Neural cell (in vitro differentiated cells): ENCODE data around the gene AWAT2. TPM values are rescaled to one million over a fixed set of nuclear protein-coding genes. Genes with fewer than 3 reads are reported as not detected.

Experiments
- H2AFZ ChIP-seq: fragments of 200-600, 300-800 bp; sonication (generic), shearing (Covaris generic); 2 replicates; pipeline ENCODE4 v1.6.0; 2014; ENCODE audit warnings: low read depth, mild to moderate bottlenecking, antibody characterized with exemption, low read length, moderate library complexity
- H3F3A ChIP-seq: fragments of 200-600 bp; shearing (Covaris generic); 2 replicates; pipeline ENCODE4 v1.6.1; 2016; ENCODE audit warnings: mild to moderate bottlenecking, moderate library complexity, mixed read lengths, antibody characterized with exemption, low read length; ENCODE audit not compliant: insufficient read depth, poor library complexity, severe bottlenecking
- H3K27ac ChIP-seq: fragments of 200-600, 300-800 bp; sonication (generic), shearing (Covaris generic); 2 replicates; pipeline ENCODE4 v1.5.1; 2014; ENCODE audit warnings: mild to moderate bottlenecking, low read length, moderate library complexity
- H3K27me3 ChIP-seq: fragments of 300-800, 200-600 bp; sonication (generic), shearing (Covaris generic); 2 replicates; pipeline ENCODE4 v1.6.0; 2014; ENCODE audit warnings: mild to moderate bottlenecking, low read depth, low read length, moderate library complexity; ENCODE audit not compliant: insufficient read depth
- H3K36me3 ChIP-seq: fragments of 300-800, 200-600 bp; sonication (generic), shearing (Covaris generic); 2 replicates; pipeline ENCODE4 v1.5.1; 2014; ENCODE audit warnings: mild to moderate bottlenecking, antibody characterized with exemption, low read length, moderate library complexity; ENCODE audit not compliant: insufficient read depth
- H3K4me2 ChIP-seq: fragments of 300-800, 200-600 bp; sonication (generic), shearing (Covaris generic); 2 replicates; pipeline ENCODE4 v1.6.0; 2014; ENCODE audit warnings: mild to moderate bottlenecking, low read length
- H3K4me3 ChIP-seq: fragments of 300-800, 200-600 bp; sonication (generic), shearing (Covaris generic); 2 replicates; pipeline ENCODE4 v1.5.1; 2014; ENCODE audit warnings: mild to moderate bottlenecking, low read length, moderate library complexity
- H3K79me2 ChIP-seq: fragments of 200-600 bp; shearing (Covaris generic); replicated peaks from 2 replicates; pipeline ENCODE4 v1.6.0; 2014; ENCODE audit warnings: mild to moderate bottlenecking, low read length, moderate library complexity; ENCODE audit not compliant: insufficient read depth
- H3K9ac ChIP-seq: fragments of 300-800, 200-600 bp; sonication (generic), shearing (Covaris generic); 2 replicates; pipeline ENCODE4 v1.6.1; 2016; ENCODE audit warnings: mild to moderate bottlenecking, low read length, mixed read lengths
- H3K9me2 ChIP-seq: fragments of 200-600 bp; shearing (Covaris generic); 2 replicates; pipeline ENCODE4 v1.6.1; 2016; ENCODE audit warnings: mild to moderate bottlenecking, low read length, mixed read lengths; ENCODE audit not compliant: insufficient read depth
- H3K9me3 ChIP-seq: fragments of 200-600, 300-800 bp; sonication (generic), shearing (Covaris generic); 2 replicates; pipeline ENCODE4 v1.6.1; 2016; ENCODE audit warnings: mild to moderate bottlenecking, mixed run types, low read length, moderate library complexity, mixed read lengths
- H4K20me1 ChIP-seq: fragments of 200-600 bp; shearing (Covaris generic); 2 replicates; pipeline ENCODE4 v1.6.1; 2016; ENCODE audit warnings: mild to moderate bottlenecking, mixed run types; ENCODE audit not compliant: insufficient read depth
- EP300 ChIP-seq: fragments of 450-650 bp; conservative IDR thresholded peaks from 2 replicates; pipeline ENCODE4 v1.6.1; 2014; ENCODE audit warnings: antibody characterized with exemption, mild to moderate bottlenecking, moderate library complexity; ENCODE audit not compliant: poor library complexity, severe bottlenecking
- EZH2 ChIP-seq: fragments of 200-600, 300-800 bp; shearing (Covaris generic), sonication (generic); IDR thresholded peaks from 2 replicates; pipeline ENCODE4 v1.6.1; 2014; ENCODE audit warnings: antibody characterized with exemption, low read length, borderline replicate concordance, mild to moderate bottlenecking; ENCODE audit not compliant: insufficient read depth, poor library complexity, severe bottlenecking
- MXI1 ChIP-seq: fragments of 450-650 bp; conservative IDR thresholded peaks from 2 replicates; pipeline ENCODE4 v1.6.1; 2014; ENCODE audit warnings: antibody characterized with exemption, mild to moderate bottlenecking; ENCODE audit not compliant: poor library complexity, severe bottlenecking
- POLR2AphosphoS5 ChIP-seq: IDR thresholded peaks from 2 replicates; pipeline ENCODE4 v1.6.1; 2012
- RAD21 ChIP-seq: fragments of 450-650 bp; conservative IDR thresholded peaks from 2 replicates; pipeline ENCODE4 v1.6.1; 2014; ENCODE audit warnings: antibody characterized with exemption, mild to moderate bottlenecking, moderate library complexity
- REST ChIP-seq: IDR thresholded peaks from 2 replicates; pipeline ENCODE4 v1.6.1; 2012; ENCODE audit warnings: borderline replicate concordance
- SMC3 ChIP-seq: fragments of 450-650 bp; conservative IDR thresholded peaks from 2 replicates; pipeline ENCODE4 v1.6.1; 2014; ENCODE audit warnings: antibody characterized with exemption, mild to moderate bottlenecking, moderate library complexity; ENCODE audit not compliant: poor library complexity
- TAF1 ChIP-seq: IDR thresholded peaks from 2 replicates; pipeline ENCODE4 v1.6.1; 2012; ENCODE audit warnings: low read depth
- polyA plus RNA-seq: library from polyadenylated mRNA; depleted of rRNA; stranded (reverse); fragments of >200 nt; gene quantifications from 2 replicates; pipeline ENCODE4 v1.2.3, GENCODE V29; 2014
- TF ChIP-seq, protein P1 (sequence below): fragments of 450-650 bp; IDR thresholded peaks from 2 replicates; pipeline ENCODE4 v1.5.1; 2014; ENCODE audit warnings: antibody characterized with exemption, mild to moderate bottlenecking, moderate library complexity; ENCODE audit not compliant: poor library complexity, severe bottlenecking

The AWAT2 gene
- polyA plus RNA-seq, 1 donor from 2014 or later = not detected

- H3K79me2 ChIP-seq = no peaks in the 10 kb centered on the region
- H3K9me3 ChIP-seq = no peaks in the 10 kb centered on the region
- no peaks in the 10 kb centered on the region for H3K27me3 ChIP-seq
- no peak overlapping the region for H2AFZ ChIP-seq
- TF ChIP-seq SMC3 (no peak), TAF1 (no peak), RAD21 (no peak), EP300 (no peak), REST (no peak), MXI1 (no peak), POLR2AphosphoS5 (no peak), EZH2 (no peak)
- TF ChIP-seq, protein P1, sequence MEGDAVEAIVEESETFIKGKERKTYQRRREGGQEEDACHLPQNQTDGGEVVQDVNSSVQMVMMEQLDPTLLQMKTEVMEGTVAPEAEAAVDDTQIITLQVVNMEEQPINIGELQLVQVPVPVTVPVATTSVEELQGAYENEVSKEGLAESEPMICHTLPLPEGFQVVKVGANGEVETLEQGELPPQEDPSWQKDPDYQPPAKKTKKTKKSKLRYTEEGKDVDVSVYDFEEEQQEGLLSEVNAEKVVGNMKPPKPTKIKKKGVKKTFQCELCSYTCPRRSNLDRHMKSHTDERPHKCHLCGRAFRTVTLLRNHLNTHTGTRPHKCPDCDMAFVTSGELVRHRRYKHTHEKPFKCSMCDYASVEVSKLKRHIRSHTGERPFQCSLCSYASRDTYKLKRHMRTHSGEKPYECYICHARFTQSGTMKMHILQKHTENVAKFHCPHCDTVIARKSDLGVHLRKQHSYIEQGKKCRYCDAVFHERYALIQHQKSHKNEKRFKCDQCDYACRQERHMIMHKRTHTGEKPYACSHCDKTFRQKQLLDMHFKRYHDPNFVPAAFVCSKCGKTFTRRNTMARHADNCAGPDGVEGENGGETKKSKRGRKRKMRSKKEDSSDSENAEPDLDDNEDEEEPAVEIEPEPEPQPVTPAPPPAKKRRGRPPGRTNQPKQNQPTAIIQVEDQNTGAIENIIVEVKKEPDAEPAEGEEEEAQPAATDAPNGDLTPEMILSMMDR = no peak
- H3F3A ChIP-seq = no peaks in the 10 kb centered on the region
- H3K4me2 ChIP-seq = no peak overlapping the region
- no peak overlapping the region for H3K27ac ChIP-seq
- H3K4me3 ChIP-seq = no peak overlapping the region
- no peaks in the 10 kb centered on the region for H3K36me3 ChIP-seq
- no peaks in the 10 kb centered on the region for H4K20me1 ChIP-seq
- no peaks in the 10 kb centered on the region for H3K9me2 ChIP-seq
- H3K9ac ChIP-seq = no peak overlapping the region
Observed at GRCh38 chrX:70079870-70080269, 30.1 kb upstream of the AWAT2 start.

- Histone ChIP-seq H3K9me2 (no peaks in the 10 kb centered on the region), H3K4me3 (no peak overlapping the region), H3K27me3 (no peaks in the 10 kb centered on the region), H4K20me1 (no peaks in the 10 kb centered on the region), H3K4me2 (no peak overlapping the region), H3K79me2 (no peaks in the 10 kb centered on the region), H3F3A (no peaks in the 10 kb centered on the region), H3K27ac (no peak overlapping the region), H2AFZ (no peak overlapping the region), H3K9me3 (no peaks in the 10 kb centered on the region), H3K9ac (no peak overlapping the region), H3K36me3 (no peaks in the 10 kb centered on the region)
- TF ChIP-seq EZH2 (no peak), RAD21 (no peak), REST (no peak), EP300 (no peak), SMC3 (no peak), POLR2AphosphoS5 (no peak), MXI1 (no peak), TAF1 (no peak)
- TF ChIP-seq, protein P1 = no peak
Observed at GRCh38 chrX:70079297-70079696, 29.6 kb upstream of the AWAT2 start.
